ENCODE measurements around the gene ERMN. TPM values are rescaled to one million over a fixed set of nuclear protein-coding genes. Genes with fewer than 3 reads are reported as not detected.
A peak's percentile ranks its signal among the peaks of the same experiment; 100 is the strongest.
"Not testable (repeated sequence)": the region's sequence is repeated elsewhere in the genome, so short reads cannot be mapped to it uniquely, and the experiment has no call there.

ERMN gene
- total RNA-seq: under 1 TPM in 1 of 2 donors, not detected in 1; 0.11 TPM
- long read RNA-seq: 0 reads

- ATAC-seq (no peak), DNase-seq (no peak)
- intact Hi-C loops (cut with DNase I, micrococcal nuclease): no loop called here
Observed at GRCh38 chr2:157325786-157326185, at the start of gene ERMN. Gene ERMN, minus strand, starts transcription at chr2:157325824. Its CDS starts 182 bp downstream, at chr2:157325642.

GRCh38 chr2:157375384-157375783 is 49.8 kb upstream of the ERMN start:
- ATAC-seq (no peak), DNase-seq (no peak)

GRCh38 chr2:157368508-157368907 is 42.9 kb upstream of the ERMN start:
- not testable (repeated sequence) for ATAC-seq

More at GRCh38 chr2:157375384-157375783, 49.8 kb upstream of the ERMN start:
- intact Hi-C loops (cut with DNase I, micrococcal nuclease): no loop called here

GRCh38 chr2:157367704-157368103 is 42.1 kb upstream of the ERMN start:
- intact Hi-C loops (cut with DNase I, micrococcal nuclease): no loop called here
- ATAC-seq: no peak
- no peak for DNase-seq

More at GRCh38 chr2:157368508-157368907, 42.9 kb upstream of the ERMN start:
- DNase-seq; intact Hi-C loops (cut with DNase I, micrococcal nuclease): not testable (repeated sequence)

GRCh38 chr2:157364257-157364974 is 38.8 kb upstream of the ERMN start:
- intact Hi-C loops (cut with DNase I, micrococcal nuclease): no loop called here
- ATAC-seq (no peak), DNase-seq (no peak)

GRCh38 chr2:157363612-157364101 is 38.0 kb upstream of the ERMN start:
- intact Hi-C loops (cut with DNase I, micrococcal nuclease): no loop called here
- ATAC-seq (no peak), DNase-seq (no peak)

GRCh38 chr2:157362627-157363026 is 37.0 kb upstream of the ERMN start:
- DNase-seq: no peak
- intact Hi-C loops (cut with DNase I, micrococcal nuclease): no loop called here
- no peak for ATAC-seq

- DNase-seq: no peak
- ATAC-seq: no peak
- intact Hi-C loops (cut with DNase I, micrococcal nuclease): no loop called here
Observed at GRCh38 chr2:157361526-157361925, 35.9 kb upstream of the ERMN start.

GRCh38 chr2:157359628-157360027 is 34.0 kb upstream of the ERMN start:
- intact Hi-C loops (cut with DNase I, micrococcal nuclease): no loop called here
- ATAC-seq: no peak
- no peak for DNase-seq

GRCh38 chr2:157355618-157356017 is 30.0 kb upstream of the ERMN start:
- no peak for DNase-seq
- intact Hi-C loops (cut with DNase I, micrococcal nuclease): no loop called here
- ATAC-seq: no peak

- ATAC-seq: no peak
- no peak for DNase-seq
- intact Hi-C loops (cut with DNase I, micrococcal nuclease): no loop called here
Observed at GRCh38 chr2:157349949-157350515, 24.4 kb upstream of the ERMN start.

GRCh38 chr2:157348291-157348921 is 22.8 kb upstream of the ERMN start:
- DNase-seq (no peak), ATAC-seq (no peak)
- intact Hi-C loops (cut with DNase I, micrococcal nuclease): no loop called here

- DNase-seq (no peak), ATAC-seq (no peak)
- intact Hi-C loops (cut with DNase I, micrococcal nuclease): no loop called here
Observed at GRCh38 chr2:157345647-157346389, 20.2 kb upstream of the ERMN start.

GRCh38 chr2:157341381-157341780 is 15.8 kb upstream of the ERMN start:
- DNase-seq; intact Hi-C loops (cut with DNase I, micrococcal nuclease); ATAC-seq: not testable (repeated sequence)

GRCh38 chr2:157339965-157340655 is 14.5 kb upstream of the ERMN start:
- intact Hi-C loops (cut with DNase I, micrococcal nuclease): no loop called here
- no peak for ATAC-seq

GRCh38 chr2:157337978-157338377 is 12.4 kb upstream of the ERMN start:
- ATAC-seq (no peak), DNase-seq (no peak)
- intact Hi-C loops (cut with DNase I, micrococcal nuclease): no loop called here

More at GRCh38 chr2:157339965-157340655, 14.5 kb upstream of the ERMN start:
- no peak for DNase-seq

- ATAC-seq (peak; percentile 58), DNase-seq (peak in 1 of 2 donors; percentile 69)
- intact Hi-C loops (cut with DNase I, micrococcal nuclease): no loop called here
Observed at GRCh38 chr2:157336137-157337010, 10.8 kb upstream of the ERMN start.

GRCh38 chr2:157334797-157335196 is 9.2 kb upstream of the ERMN start:
- ATAC-seq: no peak
- intact Hi-C loops (cut with DNase I, micrococcal nuclease): no loop called here

More at GRCh38 chr2:157334797-157335196, 9.2 kb upstream of the ERMN start:
- DNase-seq: no peak

All from left colon (tissue), 2 donors.